SHP77 (cell line): ENCODE results near the gene GNB1L.

Experiments used
- DNase-seq, 2 experiments: peaks; one replicate each; lab custom pipeline; 2025; lab: John Stamatoyannopoulos, UW

The GNB1L gene

DNA sequence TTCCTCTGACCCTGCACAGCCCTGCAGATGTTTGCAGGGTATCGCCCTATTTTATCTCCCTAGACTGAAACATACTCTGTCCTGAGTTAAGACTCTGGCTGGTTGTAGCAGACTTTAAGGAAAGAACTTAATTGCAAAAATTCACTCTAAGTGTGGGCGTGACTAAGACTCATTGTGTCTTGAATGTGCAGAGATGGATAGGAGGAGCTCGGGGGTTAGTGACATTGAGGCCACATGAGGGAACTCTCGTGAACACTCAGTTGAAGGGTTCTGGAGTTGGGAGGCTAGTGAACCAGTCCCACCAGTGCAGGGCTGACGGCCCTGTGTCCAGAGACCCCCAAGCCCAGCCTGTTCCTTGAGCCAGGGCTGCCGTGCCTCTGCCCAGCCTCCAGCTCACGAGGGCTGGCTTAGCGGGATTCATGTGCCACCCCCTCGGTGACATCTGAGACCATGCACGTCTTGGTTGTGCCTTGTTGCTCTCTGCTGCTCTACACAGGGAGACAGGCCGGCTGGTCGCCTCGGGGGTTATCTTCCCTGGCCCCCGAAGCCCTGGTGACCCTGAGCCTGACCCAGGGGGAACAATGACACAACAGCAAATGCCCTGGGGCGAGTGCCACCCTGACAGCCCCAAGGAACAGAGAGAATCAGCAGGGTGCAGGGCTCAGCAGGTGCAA is 105.5 kb downstream of the GNB1L start:
- no peak for DNase-seq

DNA sequence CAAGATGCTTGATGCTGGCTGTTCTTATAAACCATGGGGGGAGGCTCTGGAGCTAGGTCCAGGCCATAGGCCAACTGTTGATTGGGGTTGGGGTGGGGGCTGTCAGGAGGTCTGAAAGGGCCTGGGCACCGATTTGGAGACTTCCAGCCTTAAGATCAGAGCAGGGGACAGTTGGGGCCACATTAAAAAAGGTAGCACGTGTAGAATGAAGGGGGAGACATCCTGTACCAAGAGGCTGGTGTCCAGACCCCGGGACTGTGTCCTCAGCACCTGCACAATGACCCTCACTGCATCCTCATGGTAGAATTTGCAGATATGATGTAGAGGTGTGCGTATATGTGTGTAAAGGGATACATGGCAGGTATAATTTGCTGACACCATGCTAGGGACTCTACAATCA is 106.5 kb downstream of the GNB1L start:
- DNase-seq = no peak

DNA sequence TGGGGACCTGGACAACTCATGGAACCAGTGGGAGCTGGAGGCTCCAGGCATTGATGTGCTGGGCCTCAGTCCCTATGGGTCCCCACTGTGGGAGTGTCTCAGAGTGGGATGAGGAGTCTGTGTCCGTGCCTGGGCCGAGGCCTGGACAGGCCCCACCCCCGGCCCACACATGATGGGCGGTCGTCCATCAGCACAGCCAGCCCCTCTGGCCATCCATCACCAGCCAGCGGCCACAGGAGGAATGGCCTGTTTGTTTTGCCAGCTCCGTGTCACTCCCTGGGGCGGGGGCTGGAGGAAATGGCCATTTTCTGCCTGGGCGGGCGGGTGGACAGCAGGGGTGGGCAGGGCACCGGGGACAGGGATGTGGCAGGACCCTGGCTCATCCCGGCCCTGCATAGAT is 107.1 kb downstream of the GNB1L start:
- no peak for DNase-seq

DNA sequence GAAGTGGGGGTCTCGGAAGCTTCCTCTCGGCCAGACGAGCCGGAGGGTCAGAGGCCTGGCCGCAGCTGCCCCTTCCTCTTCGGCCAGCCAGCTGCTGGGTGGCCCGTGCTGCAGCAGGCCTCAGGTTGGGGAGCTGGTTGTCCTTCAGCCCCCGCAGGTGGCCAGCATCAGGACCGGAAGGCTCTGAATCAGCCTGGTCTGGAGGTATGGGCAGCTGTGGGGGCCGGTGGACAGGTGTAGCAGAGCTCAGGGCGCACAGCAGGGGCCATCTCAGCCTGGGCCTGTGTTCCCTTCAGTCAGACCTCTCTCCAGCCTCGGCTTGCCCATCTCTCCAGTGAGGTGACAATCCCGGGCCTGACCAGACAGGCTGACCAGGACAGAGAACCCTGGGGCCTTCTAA is 107.9 kb downstream of the GNB1L start:
- DNase-seq = no peak

DNA sequence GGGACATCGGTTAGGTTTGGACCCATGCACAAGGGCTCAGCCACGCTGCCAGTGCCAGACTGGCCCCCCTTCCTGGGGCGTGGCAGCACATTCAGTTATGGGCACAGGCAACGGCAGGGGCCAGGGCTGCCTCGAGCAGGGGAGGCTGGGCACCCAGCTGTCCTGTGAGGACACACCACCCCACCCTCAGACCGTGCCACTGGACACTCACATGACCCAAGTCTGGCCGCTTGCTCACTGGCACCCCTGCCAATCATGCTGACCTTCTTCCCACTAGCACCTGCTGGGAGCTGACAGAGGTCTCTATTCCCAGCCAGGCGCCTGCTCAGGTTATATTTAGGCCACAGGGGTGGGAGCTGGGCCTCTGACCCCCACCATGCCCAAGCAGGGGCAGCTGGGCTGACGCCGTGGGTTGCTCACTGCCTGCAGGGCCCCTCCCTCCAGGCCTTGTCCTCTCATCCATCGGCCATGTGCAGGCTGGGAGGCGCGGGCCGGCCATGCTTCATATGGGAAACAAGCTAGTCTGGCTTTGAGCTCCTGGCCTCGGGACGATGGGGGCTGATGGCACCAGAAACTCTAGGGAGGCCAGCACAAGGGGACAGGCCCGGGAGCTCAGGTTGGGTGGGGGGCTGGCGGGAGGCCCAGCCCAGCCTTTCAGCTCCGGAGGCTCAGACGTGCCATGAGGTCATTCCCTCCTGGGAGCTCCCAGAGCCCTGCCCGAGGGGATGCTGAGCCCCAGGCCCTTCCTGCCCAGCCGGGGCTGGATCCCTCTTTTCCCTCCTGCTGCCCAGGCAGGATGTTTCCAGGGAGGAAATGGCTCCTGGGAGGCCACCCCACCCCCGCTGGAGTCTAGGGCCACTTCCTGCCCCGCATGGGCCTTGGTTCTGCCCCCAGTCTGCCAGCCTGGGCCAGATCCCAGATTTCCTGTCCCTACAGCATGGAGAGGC is 109.2 kb downstream of the GNB1L start:
- peak in 1 of 2 experiments; percentile 36 for DNase-seq

DNA sequence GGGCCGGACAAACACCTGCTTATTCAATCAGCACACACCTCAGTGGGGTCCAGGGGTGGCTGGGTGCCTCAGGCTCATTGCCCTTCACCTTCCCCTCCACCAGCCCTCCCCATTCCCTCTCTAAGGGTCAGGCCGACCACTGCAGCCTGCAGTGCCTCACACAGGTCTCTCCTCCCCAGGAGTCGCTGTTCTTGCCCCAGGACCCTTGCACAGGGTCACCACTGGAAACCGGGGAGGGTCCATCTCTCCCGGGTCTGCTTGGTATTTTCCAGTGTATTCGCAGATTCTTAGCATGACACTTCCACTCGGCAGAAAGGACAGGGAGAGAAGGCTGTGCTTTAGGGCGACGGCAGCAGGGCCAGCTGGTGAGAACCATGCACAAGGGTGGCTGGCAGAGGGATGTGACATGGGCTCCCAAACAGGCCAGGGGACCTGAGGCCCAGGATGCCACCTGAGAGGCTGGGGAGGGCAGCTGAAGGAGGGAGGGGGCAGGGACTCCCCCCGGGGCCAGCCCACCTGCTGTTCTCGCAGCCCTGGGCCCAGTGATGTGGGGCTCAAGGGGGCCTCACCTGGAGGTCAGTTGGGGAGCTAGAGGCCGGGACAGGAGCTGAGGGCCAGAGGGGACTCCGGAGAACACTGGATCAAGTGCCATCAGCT is 110.2 kb downstream of the GNB1L start:
- DNase-seq = no peak

DNA sequence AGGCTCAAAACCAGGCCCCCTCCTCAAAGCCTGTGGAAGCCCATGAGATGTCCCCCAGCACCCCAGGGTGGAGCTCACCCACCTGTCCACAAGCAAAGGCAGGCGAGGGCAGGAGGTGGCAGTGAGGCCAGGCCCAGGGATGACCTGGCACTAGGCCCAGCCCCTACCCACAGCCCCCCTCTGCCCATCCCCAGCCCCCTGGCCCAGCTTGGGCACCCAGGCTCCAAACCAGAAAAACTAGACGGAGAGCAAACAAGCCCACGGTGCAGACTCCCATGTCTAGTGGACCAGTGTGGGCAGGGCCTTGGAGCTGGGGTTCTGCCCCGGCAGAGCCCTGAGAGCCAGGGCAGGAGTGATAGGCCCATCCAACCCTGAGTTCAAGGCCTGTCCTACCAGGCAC is 111.0 kb downstream of the GNB1L start:
- DNase-seq = no peak

DNA sequence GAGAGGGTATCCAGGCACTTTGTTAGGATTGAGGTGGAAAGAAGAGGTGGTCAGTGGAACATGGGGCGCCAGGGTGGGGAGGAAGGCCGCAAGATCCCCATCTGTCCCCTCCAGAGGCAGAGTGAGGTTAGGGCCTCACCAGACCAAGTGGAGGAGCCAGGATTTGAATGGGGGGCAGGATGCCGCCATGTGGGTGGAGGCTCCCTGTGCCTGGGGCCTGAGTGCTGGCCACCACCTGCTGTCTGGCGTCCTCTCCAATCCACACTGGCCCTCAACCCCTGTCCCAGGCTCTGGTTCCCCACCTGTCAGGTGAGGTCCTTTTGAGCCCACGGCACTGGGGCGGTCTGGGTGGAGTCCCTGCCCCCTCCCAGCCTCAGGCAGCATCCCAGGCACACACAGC is 111.6 kb downstream of the GNB1L start:
- DNase-seq = no peak

DNA sequence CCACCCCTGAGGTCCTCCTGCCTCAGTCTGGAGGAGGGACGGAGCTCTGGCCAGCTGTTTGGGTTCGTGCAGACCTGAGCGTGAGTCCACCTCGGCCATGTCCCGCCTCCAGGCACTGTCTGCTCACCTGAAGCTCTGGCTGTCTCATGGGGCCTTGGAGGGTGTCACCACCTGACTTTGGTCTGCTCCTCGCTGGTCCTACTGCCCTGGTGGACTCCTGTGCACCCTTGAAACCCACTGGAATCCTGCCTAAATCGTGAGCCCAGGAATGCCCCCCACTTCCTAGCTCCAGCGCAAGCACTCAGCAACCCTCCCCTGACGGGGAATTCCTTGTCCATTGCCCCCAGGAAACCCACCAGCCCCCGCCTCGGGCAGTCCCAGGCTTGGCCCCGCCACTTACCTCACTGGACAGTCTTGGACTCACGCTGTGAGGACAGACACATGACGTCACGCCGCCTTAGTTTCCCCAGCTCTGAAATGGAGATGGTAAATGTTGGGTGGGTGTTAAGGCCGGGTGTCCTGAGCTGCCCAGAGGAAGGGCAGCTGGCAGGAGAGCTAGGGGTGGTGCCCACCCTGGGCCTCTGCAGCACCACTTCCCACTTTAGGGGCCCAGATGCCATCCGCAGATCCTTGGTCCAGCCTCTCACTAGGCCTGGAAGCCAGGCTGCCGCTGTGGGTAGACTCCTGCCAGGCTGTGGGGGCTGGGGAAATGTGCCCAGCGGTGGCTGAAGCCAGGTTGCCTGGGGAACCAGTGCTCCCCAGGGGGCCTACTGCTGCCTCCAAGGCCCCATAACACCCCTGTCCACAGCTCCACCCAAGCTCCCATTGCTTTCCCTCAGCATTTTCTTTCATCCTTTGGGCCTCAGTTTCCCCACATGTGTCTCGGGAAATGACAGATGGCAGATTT is 112.3 kb downstream of the GNB1L start:
- no peak for DNase-seq

DNA sequence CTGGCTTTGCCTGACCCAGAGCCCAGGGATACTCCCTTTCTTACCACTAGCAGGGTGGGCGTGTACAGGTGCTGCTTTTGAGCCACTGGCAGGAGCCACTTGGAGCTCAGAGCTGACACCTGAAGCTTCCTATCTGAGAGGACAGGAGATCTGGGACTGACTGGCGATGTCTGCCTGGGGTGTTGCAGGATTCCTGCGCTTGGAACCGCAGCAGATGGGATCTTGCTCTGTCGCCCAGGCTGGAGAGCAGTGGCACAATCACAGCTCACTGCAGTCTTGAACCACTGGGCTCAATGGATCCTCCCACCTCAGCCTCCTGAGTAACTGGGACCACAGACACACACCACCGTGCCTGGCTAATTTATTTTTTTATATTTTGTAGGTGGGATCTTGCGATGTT is 113.6 kb downstream of the GNB1L start:
- no peak for DNase-seq

DNA sequence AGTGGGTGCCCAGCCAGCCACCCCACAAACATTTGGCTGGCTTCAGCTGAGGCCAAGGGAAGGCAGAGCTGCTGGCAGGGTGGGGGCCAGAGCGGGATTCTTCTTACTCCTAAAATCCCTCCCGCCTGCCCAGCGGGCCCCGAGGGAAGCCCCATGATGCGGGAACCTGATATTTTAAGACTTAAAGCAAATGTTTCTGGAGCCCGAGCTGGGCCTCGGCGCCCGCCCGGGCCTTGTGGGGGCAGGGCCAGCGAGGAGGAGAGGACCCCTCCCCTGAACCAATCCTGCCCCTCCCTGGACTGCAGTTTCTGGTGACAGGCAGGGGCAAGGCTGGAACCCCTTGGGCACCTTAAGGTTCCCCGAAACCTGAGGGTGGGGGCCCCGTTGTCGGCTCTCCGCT is 114.1 kb downstream of the GNB1L start:
- DNase-seq = no peak

DNA sequence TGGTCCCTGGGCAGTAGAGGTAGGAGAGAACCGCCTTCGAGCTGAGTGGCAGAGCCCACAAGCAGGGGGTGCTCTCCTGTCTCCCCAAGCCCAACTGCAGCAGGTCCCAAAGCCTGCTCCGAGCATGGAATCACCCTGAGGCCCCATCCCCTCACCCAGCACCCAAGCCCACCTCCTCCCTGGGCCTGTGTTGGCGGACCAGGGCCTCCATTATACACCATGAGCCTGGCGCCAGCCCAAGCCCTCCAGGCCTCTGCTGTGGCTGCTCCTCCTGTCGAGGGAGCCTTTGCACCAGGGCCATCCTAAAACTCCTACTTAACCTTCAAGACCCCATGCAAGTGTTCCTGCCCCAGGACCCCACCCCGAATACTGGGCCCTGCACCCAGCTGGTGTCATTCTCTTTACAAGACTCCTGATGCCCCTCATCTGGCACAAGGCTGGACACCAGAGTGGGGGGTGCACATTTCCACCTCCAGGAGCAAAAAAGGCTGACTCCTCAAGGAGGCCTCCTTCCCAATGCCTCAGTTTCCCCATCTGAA is 114.7 kb downstream of the GNB1L start:
- no peak for DNase-seq

DNA sequence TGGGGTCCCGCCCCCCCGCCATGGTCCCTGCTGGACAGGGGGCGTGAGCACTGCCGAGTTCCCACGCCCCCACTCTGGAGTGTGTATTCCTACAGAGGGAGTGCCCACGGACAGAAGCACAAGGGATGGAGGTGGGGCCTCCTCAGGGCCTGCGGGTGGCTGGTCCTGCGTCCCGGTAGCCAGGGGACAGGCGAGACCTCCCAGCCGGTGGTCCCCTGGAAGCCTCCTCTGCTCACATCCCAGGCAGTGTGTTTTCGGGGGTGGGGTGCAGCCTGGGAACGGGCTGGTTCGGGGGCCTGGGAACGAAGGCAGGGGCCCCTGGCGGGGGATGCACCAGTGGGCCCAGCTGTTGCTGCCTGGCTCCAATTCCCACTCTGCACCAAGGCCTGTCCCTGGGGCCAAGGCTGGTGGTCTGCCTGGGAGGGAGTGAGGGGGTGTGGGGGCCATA is 115.2 kb downstream of the GNB1L start:
- no peak for DNase-seq

DNA sequence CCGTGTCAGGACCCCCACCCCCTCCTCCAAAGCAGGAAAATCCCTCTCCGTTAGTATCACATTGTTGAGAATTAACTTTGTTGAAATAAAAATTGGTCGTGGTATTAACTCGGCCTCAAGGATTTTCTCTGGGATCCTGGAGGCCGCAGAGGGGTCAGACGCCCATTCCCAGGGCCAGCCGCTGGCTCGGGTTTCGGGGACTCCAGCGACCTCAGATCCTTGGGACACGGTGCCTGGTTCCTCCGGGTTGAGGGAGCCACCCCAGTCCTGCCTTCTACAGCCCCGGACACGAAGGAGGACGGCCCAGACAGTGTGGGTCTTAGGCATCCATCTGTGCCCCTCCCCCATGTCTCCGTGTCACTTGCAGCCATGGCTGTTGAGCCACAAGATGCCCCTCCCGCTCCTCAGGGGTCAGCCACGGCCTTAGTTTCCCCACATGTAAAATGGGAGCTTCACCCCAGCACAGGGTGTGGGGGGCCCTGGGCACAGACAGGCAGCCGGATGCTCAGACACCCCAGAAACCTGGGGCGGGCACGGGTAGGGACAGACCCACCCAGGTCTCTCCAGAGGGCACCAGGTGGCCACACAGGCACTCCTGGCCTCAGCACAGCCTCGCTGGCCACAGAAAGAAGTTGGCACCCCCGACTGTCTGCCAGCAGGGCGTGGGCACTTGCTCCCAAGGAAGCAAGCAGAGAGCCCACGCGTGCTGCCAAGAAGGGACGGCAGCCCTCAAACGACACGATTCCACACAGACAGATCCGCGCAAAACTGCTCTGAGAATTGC is 115.8 kb downstream of the GNB1L start:
- DNase-seq = no peak

DNA sequence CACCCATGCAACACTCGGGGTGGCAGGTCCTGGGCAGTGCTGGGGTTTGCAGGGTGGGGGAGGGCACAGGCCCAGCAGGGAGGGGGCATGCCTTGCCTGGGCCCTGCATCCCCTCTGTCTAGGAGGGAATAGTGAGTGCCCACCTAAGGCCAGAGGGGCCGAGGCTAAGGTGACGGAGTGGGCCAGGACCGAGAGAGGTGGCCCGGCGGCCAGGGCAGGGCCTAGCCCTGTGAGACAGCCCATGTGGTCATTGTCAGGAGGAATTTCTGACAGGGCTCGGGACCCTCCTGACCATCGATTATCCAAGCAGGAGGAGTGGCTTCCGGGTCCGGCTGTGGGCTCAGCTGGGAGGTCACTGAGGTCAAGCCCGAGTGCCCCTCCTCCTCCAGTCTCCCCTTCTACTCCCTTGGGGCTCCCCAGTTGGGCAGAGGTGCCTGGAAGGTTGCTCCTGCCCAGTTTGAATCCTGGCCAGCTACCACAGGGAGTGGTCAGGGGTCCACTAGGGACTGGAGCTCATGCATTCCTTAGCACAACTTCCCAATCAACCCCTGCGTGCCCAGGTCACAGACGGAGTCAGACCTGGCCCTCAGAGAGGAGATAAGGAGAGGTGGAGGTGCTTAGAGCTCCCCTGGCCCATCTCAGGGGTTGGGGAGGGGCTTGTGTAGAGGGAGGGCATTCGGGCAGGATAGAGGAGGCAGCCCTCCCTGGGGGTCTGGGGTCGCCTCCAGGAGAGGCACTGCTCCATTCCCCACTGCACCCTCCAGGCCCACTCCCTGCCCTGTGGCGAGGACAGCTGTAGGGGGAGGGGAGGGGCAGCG is 116.6 kb downstream of the GNB1L start:
- DNase-seq = no peak

DNA sequence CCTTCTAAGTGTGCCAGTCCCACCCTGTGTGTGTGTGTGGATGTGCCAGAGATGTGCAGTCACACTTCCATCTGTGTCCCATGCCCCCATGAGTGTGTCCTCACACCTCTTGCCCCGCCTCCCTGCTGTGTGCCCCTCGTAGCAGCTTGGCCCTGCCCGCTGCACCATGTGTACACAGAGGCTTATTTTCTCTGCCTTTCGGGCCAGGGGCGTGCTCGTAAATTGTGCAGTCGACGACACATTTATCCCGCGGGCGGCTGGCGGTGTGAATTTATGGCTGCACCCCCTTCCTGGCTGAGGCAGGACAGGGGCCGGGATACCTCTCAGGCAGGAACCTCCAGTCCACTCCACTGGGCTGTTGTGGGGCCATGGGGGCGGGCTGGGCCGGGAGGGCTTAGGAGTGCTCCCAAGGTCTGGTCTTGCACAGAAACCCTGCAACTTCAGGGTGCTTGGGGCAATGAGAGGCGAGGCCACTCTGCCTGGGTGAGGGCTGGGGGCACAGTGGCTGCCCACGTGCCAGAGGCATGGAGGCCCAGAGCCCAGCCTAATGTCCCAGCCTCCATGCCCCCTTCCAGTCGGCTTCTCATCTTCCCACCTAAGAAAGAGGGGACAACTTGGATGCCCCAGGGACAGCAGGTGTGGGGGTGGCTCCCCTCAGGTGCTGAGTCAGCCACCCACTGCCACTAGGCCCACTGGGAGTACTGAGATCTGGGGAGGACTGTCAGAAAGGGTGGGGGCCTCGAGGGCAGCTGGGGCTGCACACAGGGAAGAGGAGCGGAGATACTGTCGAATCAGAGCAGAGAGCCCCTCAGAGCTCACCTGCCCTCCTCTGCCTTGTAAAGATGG is 118.8 kb downstream of the GNB1L start:
- no peak for DNase-seq

DNA sequence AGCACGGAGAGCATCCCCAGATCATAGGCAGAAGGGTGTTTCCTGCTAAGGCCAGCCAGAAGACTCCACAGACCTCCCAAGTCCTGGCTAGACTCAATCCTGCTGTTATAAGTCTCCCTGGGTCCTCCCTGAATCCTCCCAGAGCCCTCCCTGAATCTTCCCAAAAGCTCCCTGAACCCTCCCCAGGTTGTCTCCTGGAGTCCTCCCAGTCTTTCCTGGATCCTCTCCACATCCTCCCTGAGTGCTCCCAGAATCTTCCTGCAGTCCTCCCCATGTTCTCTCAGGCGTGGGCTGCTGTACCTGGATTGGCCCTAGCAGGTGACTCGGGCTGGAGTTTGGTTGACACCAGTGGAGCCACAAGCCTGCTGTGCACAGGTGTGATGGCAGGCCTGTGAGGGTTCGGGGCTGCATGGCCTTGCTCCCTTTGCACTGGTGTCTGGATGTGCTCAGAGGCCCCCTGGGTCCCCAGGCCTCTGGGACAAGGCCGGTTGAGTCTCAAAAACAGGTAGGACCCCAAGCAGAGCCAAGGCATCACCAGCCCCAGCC is 119.8 kb downstream of the GNB1L start:
- DNase-seq = no peak

DNA sequence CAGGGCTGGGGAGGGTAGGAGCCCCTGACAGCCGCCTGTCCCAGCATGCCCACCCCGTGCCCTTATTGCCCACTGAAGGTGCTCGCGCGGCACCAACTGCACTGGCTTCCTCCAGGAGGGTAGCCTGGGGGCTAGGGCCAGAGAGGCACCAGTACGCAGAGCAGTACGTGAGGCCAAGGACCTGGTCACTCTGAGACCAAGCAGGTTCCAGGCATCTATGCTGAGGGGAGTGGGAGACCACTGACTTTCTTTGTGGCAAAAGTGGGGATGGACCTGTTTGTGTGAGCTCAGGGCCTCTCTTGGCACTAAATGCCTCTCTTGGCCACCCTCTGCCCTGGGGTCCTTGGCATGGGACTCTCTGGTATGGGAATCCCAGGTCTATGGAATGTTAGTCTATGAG is 120.5 kb downstream of the GNB1L start:
- no peak for DNase-seq

DNA sequence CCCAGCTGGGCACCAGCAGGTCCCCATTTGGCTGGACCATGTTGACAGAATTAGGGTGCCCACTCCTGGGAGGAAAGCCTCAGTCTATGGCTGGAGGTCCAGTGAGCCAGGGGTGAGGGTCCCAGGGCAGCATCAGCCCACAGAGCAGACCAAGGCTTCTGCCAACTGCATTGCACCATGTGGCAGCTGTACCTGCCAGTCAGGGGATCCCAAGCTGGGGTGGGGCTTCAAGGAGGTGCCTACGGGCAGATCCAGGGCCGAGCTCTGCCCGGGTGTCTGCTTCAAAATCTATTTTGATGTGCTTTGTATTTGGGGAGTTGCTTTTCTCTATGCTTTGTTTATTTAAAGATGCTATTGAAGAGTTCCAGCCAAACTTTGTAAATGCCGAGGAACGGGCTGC is 120.9 kb downstream of the GNB1L start:
- DNase-seq = no peak
